Hepatocyte (in vitro differentiated cells): ENCODE data around the gene HES5. TPM values are rescaled to one million over a fixed set of nuclear protein-coding genes. Genes with fewer than 3 reads are reported as not detected.

Experiments
- DNase-seq: peaks from one replicate; pipeline ENCODE4 v3.0.0-alpha.2; 2016; ENCODE audit warnings: low spot score
- H2AFZ ChIP-seq: fragments of 200-600 bp; sonication (generic); 2 replicates; pipeline ENCODE4 v1.6.0; 2016; ENCODE audit warnings: antibody characterized with exemption, mild to moderate bottlenecking
- H3K27ac ChIP-seq: fragments of 200-600 bp; sonication (generic); 2 replicates; pipeline ENCODE4 v1.5.1; 2016; ENCODE audit warnings: mild to moderate bottlenecking
- H3K27me3 ChIP-seq: fragments of 200-600 bp; sonication (generic); 2 replicates; pipeline ENCODE4 v1.6.1; 2016
- H3K36me3 ChIP-seq: fragments of 200-600 bp; sonication (generic); replicated peaks from 2 replicates; pipeline ENCODE4 v1.5.1; 2016; ENCODE audit warnings: low read depth; ENCODE audit not compliant: insufficient read depth
- H3K4me1 ChIP-seq: fragments of 200-600 bp; sonication (generic); 2 replicates; pipeline ENCODE4 v1.5.1; 2016; ENCODE audit warnings: mild to moderate bottlenecking, moderate library complexity; ENCODE audit not compliant: insufficient read depth
- H3K4me2 ChIP-seq: fragments of 200-600 bp; sonication (generic); 2 replicates; pipeline ENCODE4 v1.6.0; 2016
- H3K4me3 ChIP-seq: fragments of 200-600 bp; sonication (generic); 2 replicates; pipeline ENCODE4 v1.5.1; 2016; ENCODE audit warnings: mild to moderate bottlenecking
- H3K79me2 ChIP-seq: fragments of 200-600 bp; sonication (generic); 2 replicates; pipeline ENCODE4 v1.6.0; 2017; ENCODE audit warnings: mild to moderate bottlenecking
- H3K9me2 ChIP-seq: fragments of 200-600 bp; sonication (generic); replicated peaks from 2 replicates; pipeline ENCODE4 v1.6.0; 2017; ENCODE audit warnings: mild to moderate bottlenecking; ENCODE audit not compliant: insufficient read depth
- H3K9me3 ChIP-seq: fragments of 200-600 bp; sonication (generic); 2 replicates; pipeline ENCODE4 v1.5.1; 2016; ENCODE audit warnings: low read depth, mild to moderate bottlenecking
- H4K20me1 ChIP-seq: fragments of 200-600 bp; sonication (generic); 2 replicates; pipeline ENCODE4 v1.6.0; 2016; ENCODE audit warnings: mild to moderate bottlenecking; ENCODE audit not compliant: insufficient read depth, poor library complexity, severe bottlenecking
- CTCF ChIP-seq: fragments of 200-600 bp; sonication (generic); IDR thresholded peaks from 2 replicates; pipeline ENCODE4 v1.5.1; 2016; ENCODE audit warnings: antibody characterized with exemption, mild to moderate bottlenecking; ENCODE audit not compliant: poor library complexity
- EZH2 ChIP-seq: fragments of 200-600 bp; sonication (generic); IDR thresholded peaks from 2 replicates; pipeline ENCODE4 v1.6.1; 2016; ENCODE audit warnings: antibody characterized with exemption, mild to moderate bottlenecking, borderline replicate concordance
- EZH2phosphoT487 ChIP-seq: fragments of 200-600 bp; sonication (generic); IDR thresholded peaks from one replicate; pipeline ENCODE4 v1.6.1; 2018; ENCODE audit warnings: antibody characterized with exemption, mild to moderate bottlenecking, low read depth, moderate library complexity; ENCODE audit not compliant: unreplicated experiment, severe bottlenecking
- WGBS: methylation state at CpG from one replicate; pipeline ENCODE4 v1.1.6; 2016; ENCODE audit warnings: low lambda C conversion rate; ENCODE audit errors: missing lambda C conversion rate; 5-methylcytosine and 5-hydroxymethylcytosine counted together
- polyA plus RNA-seq: library from polyadenylated mRNA; unstranded; fragments of >200 nt; fragmentation: Nextera tagmentation; extraction: Ambion mirVana; gene quantifications from 2 replicates; pipeline ENCODE4 v1.2.1, GENCODE V29; 2016
- total RNA-seq: library from RNA; depleted of rRNA; stranded (reverse); fragments of >200 nt; gene quantifications from 2 replicates; pipeline ENCODE4 v1.2.3, GENCODE V29; 2014

Gene HES5
- total and polyA plus RNA-seq, 2 experiments from 2014 or later, result 1.0 TPM; not detected in 1

DNA sequence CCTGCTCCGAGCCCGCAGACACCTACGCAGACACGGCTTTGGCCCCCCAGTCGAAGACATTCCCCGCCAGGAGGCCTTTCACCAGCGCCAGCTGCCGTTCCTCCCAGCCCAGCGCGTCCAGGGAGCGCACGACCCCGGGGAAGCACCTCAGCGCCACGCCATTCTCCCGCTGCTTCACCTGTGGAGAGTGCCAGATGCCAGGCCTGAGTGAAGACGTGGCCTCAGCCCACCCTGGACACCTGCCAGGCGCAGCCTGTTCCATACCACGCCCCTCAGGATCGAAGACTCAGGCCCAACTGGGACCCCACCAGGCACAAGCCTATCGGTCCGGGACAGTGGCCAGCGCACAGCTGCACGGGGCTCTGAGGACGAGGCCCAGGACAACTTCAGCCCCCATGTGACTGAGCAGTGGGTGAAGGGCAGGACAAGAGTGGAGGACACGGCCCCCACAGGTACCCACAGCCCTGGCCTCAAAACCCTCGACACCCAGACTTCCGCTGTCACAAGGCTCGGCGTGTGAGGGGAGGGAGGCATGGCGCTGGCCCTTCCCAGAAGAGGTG is 17.1 kb downstream of the HES5 start:
- no peak for TF ChIP-seq EZH2phosphoT487
- TF ChIP-seq CTCF, result no peak
- no peak for TF ChIP-seq EZH2
- H3K9me2 ChIP-seq, result no peaks in the 10 kb centered on the region
- no peaks in the 10 kb centered on the region for H3K9me3 ChIP-seq
- no peak overlapping the region for H2AFZ ChIP-seq
- no peaks in the 10 kb centered on the region for H3K27me3 ChIP-seq
- no peaks in the 10 kb centered on the region for H4K20me1 ChIP-seq
- no peaks in the 10 kb centered on the region for H3K36me3 ChIP-seq
- H3K4me2 ChIP-seq, result no peak overlapping the region
- no peaks in the 10 kb centered on the region for H3K4me1 ChIP-seq
- no peak overlapping the region for H3K27ac ChIP-seq
- no peaks in the 10 kb centered on the region for H3K79me2 ChIP-seq
- WGBS, result 97% methylated on average over 31 of the region's 31 CpGs
- DNase-seq, result no peak
- H3K4me3 ChIP-seq, result no peak overlapping the region

DNA sequence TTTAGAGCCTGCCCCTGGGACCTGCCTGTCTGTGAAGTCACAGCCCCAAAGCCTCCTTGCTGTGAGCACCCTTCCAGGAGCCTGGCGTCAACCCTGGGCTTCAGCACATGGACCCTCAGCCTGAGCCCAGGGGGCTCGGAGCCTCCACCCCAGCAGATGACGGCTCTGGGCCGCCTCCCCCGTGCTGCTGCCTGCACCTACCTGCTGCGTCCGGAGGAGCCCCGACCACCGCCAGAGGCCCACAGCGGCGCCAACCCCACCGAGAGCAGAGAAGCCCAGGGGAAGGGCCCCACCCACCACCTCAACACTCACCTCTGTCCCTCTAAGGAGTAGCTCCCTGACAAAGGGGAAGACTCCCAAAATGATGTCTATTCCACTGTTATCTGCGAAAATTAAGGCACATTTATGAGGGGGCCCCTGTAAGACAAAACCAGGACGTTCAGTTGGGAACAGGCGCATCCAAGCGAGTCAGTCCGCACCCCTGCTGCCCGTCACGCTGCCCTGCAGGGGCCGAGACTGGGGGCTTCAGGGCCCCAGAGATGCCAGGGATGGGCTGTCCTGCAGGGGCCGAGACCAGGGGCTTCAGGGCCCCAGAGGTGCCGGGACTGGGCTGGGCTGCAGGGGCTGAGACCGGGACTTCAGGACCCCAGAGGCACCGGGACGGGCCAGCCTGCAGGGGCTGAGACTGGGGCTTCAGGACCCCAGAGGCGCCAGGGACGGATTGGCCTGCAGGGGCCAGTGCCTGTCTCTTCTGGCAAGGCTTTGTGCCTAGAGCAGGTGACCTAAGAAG is 19.5 kb downstream of the HES5 start:
- no peak overlapping the region for H3K27ac ChIP-seq
- H3K4me2 ChIP-seq, result no peak overlapping the region
- no peaks in the 10 kb centered on the region for H3K9me3 ChIP-seq
- no peaks in the 10 kb centered on the region for H4K20me1 ChIP-seq
- no peak overlapping the region for H2AFZ ChIP-seq
- H3K4me3 ChIP-seq, result no peak overlapping the region
- H3K9me2 ChIP-seq, result no peaks in the 10 kb centered on the region
- H3K4me1 ChIP-seq, result no peaks in the 10 kb centered on the region
- 93% methylated on average over 25 of the region's 27 CpGs for WGBS
- no peaks in the 10 kb centered on the region for H3K36me3 ChIP-seq
- H3K27me3 ChIP-seq, result no peaks in the 10 kb centered on the region
- no peak for DNase-seq
- no peak for TF ChIP-seq CTCF
- no peak for TF ChIP-seq EZH2
- no peak for TF ChIP-seq EZH2phosphoT487
- H3K79me2 ChIP-seq, result no peaks in the 10 kb centered on the region

DNA sequence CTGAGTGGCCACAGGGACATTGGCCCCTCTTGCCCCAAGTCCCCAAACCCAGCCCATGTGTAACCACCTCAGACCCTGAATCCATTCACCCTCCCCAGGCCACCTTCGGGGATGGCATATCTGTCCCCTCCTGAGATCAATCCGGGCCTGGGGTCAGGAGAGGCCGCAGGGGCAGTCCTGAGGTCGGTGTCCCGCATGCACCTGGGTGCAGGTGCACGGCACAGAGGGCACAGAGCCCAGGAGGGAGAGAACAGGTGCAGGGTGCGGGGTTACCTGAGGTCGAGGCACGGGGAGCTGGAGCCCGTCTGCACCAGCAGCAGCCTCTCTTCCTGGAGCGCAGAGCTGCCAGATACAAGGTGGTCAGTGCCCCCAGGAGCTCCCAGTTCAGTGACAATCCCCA is 20.5 kb downstream of the HES5 start:
- no peaks in the 10 kb centered on the region for H3K27me3 ChIP-seq
- no peak overlapping the region for H3K27ac ChIP-seq
- H3K4me3 ChIP-seq, result no peak overlapping the region
- no peaks in the 10 kb centered on the region for H3K79me2 ChIP-seq
- 96% methylated on average over 11 of the region's 11 CpGs for WGBS
- no peaks in the 10 kb centered on the region for H3K9me2 ChIP-seq
- H3K4me2 ChIP-seq, result no peak overlapping the region
- no peaks in the 10 kb centered on the region for H3K36me3 ChIP-seq
- TF ChIP-seq CTCF (no peak), EZH2 (no peak), EZH2phosphoT487 (no peak)
- H4K20me1 ChIP-seq, result no peaks in the 10 kb centered on the region
- no peak overlapping the region for H2AFZ ChIP-seq
- no peaks in the 10 kb centered on the region for H3K9me3 ChIP-seq
- DNase-seq, result no peak
- peaks cover 6% of the 10 kb centered on the region for H3K4me1 ChIP-seq
